Smooth muscle cell (in vitro differentiated cells): ENCODE measurements around the gene PSMD2. TPM values are rescaled to one million over a fixed set of nuclear protein-coding genes. Genes with fewer than 3 reads are reported as not detected.

Experiments
- DNase-seq: peaks from one replicate; lab custom pipeline; 2025; ENCODE audit not compliant: unreplicated experiment; lab: John Stamatoyannopoulos, UW
- H2AFZ ChIP-seq: fragments of 200-600 bp; sonication (generic); 2 replicates; pipeline ENCODE4 v1.6.0; 2016; ENCODE audit warnings: antibody characterized with exemption, low read depth, mild to moderate bottlenecking
- H3F3A ChIP-seq: fragments of 200-600 bp; sonication (generic); 2 replicates; pipeline ENCODE4 v1.6.0; 2017; ENCODE audit warnings: antibody characterized with exemption, low read depth
- H3K27ac ChIP-seq: fragments of 200-600 bp; sonication (generic); 2 replicates; pipeline ENCODE4 v1.5.1; 2016; ENCODE audit warnings: low read depth, mild to moderate bottlenecking
- H3K27me3 ChIP-seq: fragments of 200-600 bp; sonication (generic); 2 replicates; pipeline ENCODE4 v1.6.1; 2016; ENCODE audit warnings: low read depth, mild to moderate bottlenecking
- H3K36me3 ChIP-seq: fragments of 200-600 bp; sonication (generic); 2 replicates; pipeline ENCODE4 v1.5.1; 2016; ENCODE audit warnings: low read depth
- H3K4me1 ChIP-seq: fragments of 200-600 bp; sonication (generic); 2 replicates; pipeline ENCODE4 v1.5.1; 2016; ENCODE audit warnings: low read depth
- H3K4me2 ChIP-seq: fragments of 200-600 bp; sonication (generic); 2 replicates; pipeline ENCODE4 v1.6.0; 2016; ENCODE audit warnings: mild to moderate bottlenecking
- H3K4me3 ChIP-seq: fragments of 200-600 bp; sonication (generic); 2 replicates; pipeline ENCODE4 v1.5.1; 2016; ENCODE audit warnings: mild to moderate bottlenecking
- H3K79me2 ChIP-seq: fragments of 200-600 bp; sonication (generic); 2 replicates; pipeline ENCODE4 v1.6.0; 2016; ENCODE audit warnings: low read depth, mild to moderate bottlenecking
- H3K9ac ChIP-seq: fragments of 200-600 bp; sonication (generic); 2 replicates; pipeline ENCODE4 v1.6.0; 2016; ENCODE audit warnings: low read depth
- H3K9me3 ChIP-seq: fragments of 200-600 bp; sonication (generic); replicated peaks from 2 replicates; pipeline ENCODE4 v1.5.1; 2016; ENCODE audit warnings: low read depth
- H4K20me1 ChIP-seq: fragments of 200-600 bp; sonication (generic); 2 replicates; pipeline ENCODE4 v1.6.0; 2016; ENCODE audit warnings: low read depth
- CTCF ChIP-seq: fragments of 200-600 bp; sonication (generic); IDR thresholded peaks from 2 replicates; pipeline ENCODE4 v1.5.1; 2017; ENCODE audit warnings: borderline replicate concordance, mild to moderate bottlenecking, antibody characterized with exemption; ENCODE audit not compliant: insufficient read depth, poor library complexity, severe bottlenecking
- WGBS: methylation state at CpG from one replicate; pipeline ENCODE4 v1.1.7; 2016; ENCODE audit warnings: low lambda C conversion rate; 5-methylcytosine and 5-hydroxymethylcytosine counted together
- polyA plus RNA-seq: library from polyadenylated mRNA; unstranded; fragments of >200 nt; fragmentation: Nextera tagmentation; extraction: Ambion mirVana; gene quantifications from 2 replicates; pipeline ENCODE4 v1.2.1, GENCODE V29; 2016
- total RNA-seq: library from RNA; depleted of rRNA; stranded (reverse); fragments of >200 nt; gene quantifications from 2 replicates; pipeline ENCODE4 v1.2.3, GENCODE V29; 2014

PSMD2 gene
- total and polyA plus RNA-seq, 2 experiments from 2014 or later: 315 to 356 TPM

GRCh38 chr3:184299488-184300377, 692 bp downstream of the PSMD2 start:
- H3K4me2 ChIP-seq: peak overlapping the region; percentile 95
- no peaks in the 10 kb centered on the region for H3K27me3 ChIP-seq
- no peak for TF ChIP-seq CTCF
- peaks cover 26% of the 10 kb centered on the region for H3K36me3 ChIP-seq
- peak overlapping the region; percentile 92 for H3K27ac ChIP-seq
- H3K9me3 ChIP-seq: no peaks in the 10 kb centered on the region
- 17% methylated on average over 27 of the region's 29 CpGs for WGBS
- H3K4me3 ChIP-seq: peak overlapping the region; percentile 90
- H2AFZ ChIP-seq: no peak overlapping the region
- H3K9ac ChIP-seq: peak overlapping the region; percentile 94
- peaks cover 50% of the 10 kb centered on the region for H3K79me2 ChIP-seq
- H4K20me1 ChIP-seq: peaks cover 50% of the 10 kb centered on the region
- DNase-seq: no peak
- H3F3A ChIP-seq: no peaks in the 10 kb centered on the region
- H3K4me1 ChIP-seq: peaks cover 12% of the 10 kb centered on the region

- no peaks in the 10 kb centered on the region for H3K9me3 ChIP-seq
- no peaks in the 10 kb centered on the region for H3F3A ChIP-seq
- H3K9ac ChIP-seq: peak overlapping the region; percentile 94
- H3K27ac ChIP-seq: peak overlapping the region; percentile 92
- H2AFZ ChIP-seq: no peak overlapping the region
- H3K4me1 ChIP-seq: peaks cover 12% of the 10 kb centered on the region
- H3K79me2 ChIP-seq: peaks cover 50% of the 10 kb centered on the region
- peak overlapping the region; percentile 90 for H3K4me3 ChIP-seq
- H3K27me3 ChIP-seq: no peaks in the 10 kb centered on the region
- no peak for DNase-seq
- no peak for TF ChIP-seq CTCF
- H3K36me3 ChIP-seq: peaks cover 26% of the 10 kb centered on the region
- WGBS: 61% methylated on average over 3 of the region's 3 CpGs
- H3K4me2 ChIP-seq: peak overlapping the region; percentile 95
- H4K20me1 ChIP-seq: peaks cover 56% of the 10 kb centered on the region
Measured at GRCh38 chr3:184300378-184300720, 1.3 kb downstream of the PSMD2 start.

GRCh38 chr3:184305577-184305976, 6.5 kb downstream of the PSMD2 start:
- H3K36me3 ChIP-seq: peaks cover 38% of the 10 kb centered on the region
- 90% methylated on average over 1 of the region's 1 CpG for WGBS
- no peaks in the 10 kb centered on the region for H3K27me3 ChIP-seq

More at GRCh38 chr3:184305577-184305976, 6.5 kb downstream of the PSMD2 start:
- Histone ChIP-seq H3K4me1 (peaks cover 3% of the 10 kb centered on the region), H4K20me1 (peaks cover 73% of the 10 kb centered on the region), H3K9me3 (no peaks in the 10 kb centered on the region), H3K4me3 (no peak overlapping the region), H3K4me2 (no peak overlapping the region), H3F3A (peaks cover 15% of the 10 kb centered on the region), H3K79me2 (peaks cover 35% of the 10 kb centered on the region), H3K9ac (no peak overlapping the region), H3K27ac (no peak overlapping the region), H2AFZ (no peak overlapping the region)
- DNase-seq: no peak
- peak; percentile 22 for TF ChIP-seq CTCF
